DOHH2 (cell line): ENCODE data around the gene CAV1.
"Not testable (repeated sequence)": the region's sequence is repeated elsewhere in the genome, so short reads cannot be mapped to it uniquely, and the experiment has no call there.

Experiments
- H3F3A ChIP-seq: fragments of 200-600 bp; sonication (generic), shearing (Covaris generic); 2 replicates; pipeline ENCODE4 v1.6.0; 2016; ENCODE audit warnings: antibody characterized with exemption, mild to moderate bottlenecking; ENCODE audit not compliant: control insufficient read depth, insufficient read depth
- H3K27ac ChIP-seq: fragments of 200-600 bp; sonication (generic); 2 replicates; pipeline ENCODE4 v1.5.1; 2014; ENCODE audit warnings: low read depth, mild to moderate bottlenecking, low read length, moderate library complexity
- H3K27me3 ChIP-seq: fragments of 200-600 bp; sonication (generic); 2 replicates; pipeline ENCODE4 v1.6.1; 2014; ENCODE audit warnings: mild to moderate bottlenecking, low read length, mixed read lengths; ENCODE audit not compliant: control insufficient read depth
- H3K36me3 ChIP-seq: fragments of 200-600 bp; sonication (generic); 2 replicates; pipeline ENCODE4 v1.6.1; 2014; ENCODE audit warnings: mild to moderate bottlenecking, low read length, moderate library complexity, mixed read lengths; ENCODE audit not compliant: control insufficient read depth
- H3K4me1 ChIP-seq: fragments of 200-600 bp; sonication (generic); 2 replicates; pipeline ENCODE4 v1.6.1; 2014; ENCODE audit warnings: mild to moderate bottlenecking, low read length, mixed read lengths; ENCODE audit not compliant: control insufficient read depth
- H3K4me2 ChIP-seq: fragments of 200-600 bp; sonication (generic); 2 replicates; pipeline ENCODE4 v1.6.0; 2014; ENCODE audit warnings: mild to moderate bottlenecking, low read length, moderate library complexity
- H3K4me3 ChIP-seq: fragments of 200-600 bp; sonication (generic); 2 replicates; pipeline ENCODE4 v1.5.1; 2014; ENCODE audit warnings: mild to moderate bottlenecking, low read length, mixed read lengths
- H3K79me2 ChIP-seq: fragments of 200-600 bp; sonication (generic); 2 replicates; pipeline ENCODE4 v1.6.1; 2014; ENCODE audit warnings: mild to moderate bottlenecking, low read length, mixed read lengths; ENCODE audit not compliant: control insufficient read depth
- H3K9me2 ChIP-seq: fragments of 200-600 bp; sonication (generic); replicated peaks from 2 replicates; pipeline ENCODE4 v1.6.1; 2014; ENCODE audit warnings: mild to moderate bottlenecking, low read length, mixed read lengths; ENCODE audit not compliant: control insufficient read depth
- H3K9me3 ChIP-seq: fragments of 200-600 bp; sonication (generic); 2 replicates; pipeline ENCODE4 v1.6.1; 2014; ENCODE audit warnings: antibody characterized with exemption, low read length, mixed read lengths; ENCODE audit not compliant: control insufficient read depth, insufficient read depth
- H4K20me1 ChIP-seq: fragments of 200-600 bp; sonication (generic); 2 replicates; pipeline ENCODE4 v1.6.0; 2014; ENCODE audit warnings: low read depth, mild to moderate bottlenecking, antibody characterized with exemption, low read length, moderate library complexity; ENCODE audit not compliant: control insufficient read depth, insufficient read depth
- EZH2phosphoT487 ChIP-seq: fragments of 200-600 bp; sonication (generic); IDR thresholded peaks from 2 replicates; pipeline ENCODE4 v1.6.1; 2017; ENCODE audit warnings: borderline replicate concordance, mild to moderate bottlenecking, antibody characterized with exemption, low read length, moderate library complexity, mixed read lengths
- TF ChIP-seq, protein P1 (sequence below): fragments of 200-600 bp; sonication (generic); IDR thresholded peaks from one replicate; pipeline ENCODE4 v1.5.1; 2014; ENCODE audit warnings: antibody characterized with exemption, mild to moderate bottlenecking, low read depth, low read length; ENCODE audit not compliant: poor library complexity, severe bottlenecking

CAV1 gene

DNA sequence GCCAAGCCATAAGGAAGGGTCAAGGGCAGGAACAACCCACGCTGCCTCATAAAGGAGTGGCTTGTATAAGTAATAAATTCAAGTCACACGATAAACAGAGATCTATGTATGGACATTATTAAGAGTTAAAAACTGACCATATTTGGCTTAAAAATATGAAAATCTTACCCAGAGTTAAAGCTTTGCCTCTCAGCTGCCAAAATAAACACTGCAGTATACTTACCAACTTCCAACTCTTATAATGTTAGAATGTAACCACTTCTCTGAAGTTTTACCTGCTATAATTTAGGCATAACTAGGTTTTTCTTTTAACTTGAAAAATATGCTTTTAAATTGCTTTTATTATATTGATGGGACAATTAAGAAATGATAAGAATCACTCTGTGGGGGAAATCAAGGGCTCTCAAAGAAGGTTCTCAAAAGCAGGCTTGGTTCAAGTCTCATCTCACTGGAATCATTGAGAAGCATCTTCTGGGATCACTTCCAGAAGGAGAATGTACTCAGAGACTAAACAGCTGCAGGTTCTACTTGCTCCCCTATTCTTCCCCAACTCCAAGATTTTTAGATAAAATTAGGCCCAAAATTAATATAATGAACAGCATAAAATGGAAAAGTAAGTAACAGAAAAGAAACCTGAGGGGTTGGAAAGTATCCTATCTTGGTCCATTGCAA lies 41.4 kb upstream of the CAV1 start:
- Histone ChIP-seq H3K27ac (no peak overlapping the region), H3K4me2 (no peak overlapping the region), H3F3A (no peaks in the 10 kb centered on the region), H4K20me1 (no peaks in the 10 kb centered on the region), H3K9me2 (no peaks in the 10 kb centered on the region), H3K79me2 (no peaks in the 10 kb centered on the region), H3K4me1 (no peaks in the 10 kb centered on the region), H3K9me3 (no peaks in the 10 kb centered on the region), H3K27me3 (0 out of 2 replicates have a peak, but pooled peaks cover 7% of the 10 kb centered on the region), H3K36me3 (no peaks in the 10 kb centered on the region), H3K4me3 (no peak overlapping the region)
- TF ChIP-seq EZH2phosphoT487, result no peak
- TF ChIP-seq, protein P1, sequence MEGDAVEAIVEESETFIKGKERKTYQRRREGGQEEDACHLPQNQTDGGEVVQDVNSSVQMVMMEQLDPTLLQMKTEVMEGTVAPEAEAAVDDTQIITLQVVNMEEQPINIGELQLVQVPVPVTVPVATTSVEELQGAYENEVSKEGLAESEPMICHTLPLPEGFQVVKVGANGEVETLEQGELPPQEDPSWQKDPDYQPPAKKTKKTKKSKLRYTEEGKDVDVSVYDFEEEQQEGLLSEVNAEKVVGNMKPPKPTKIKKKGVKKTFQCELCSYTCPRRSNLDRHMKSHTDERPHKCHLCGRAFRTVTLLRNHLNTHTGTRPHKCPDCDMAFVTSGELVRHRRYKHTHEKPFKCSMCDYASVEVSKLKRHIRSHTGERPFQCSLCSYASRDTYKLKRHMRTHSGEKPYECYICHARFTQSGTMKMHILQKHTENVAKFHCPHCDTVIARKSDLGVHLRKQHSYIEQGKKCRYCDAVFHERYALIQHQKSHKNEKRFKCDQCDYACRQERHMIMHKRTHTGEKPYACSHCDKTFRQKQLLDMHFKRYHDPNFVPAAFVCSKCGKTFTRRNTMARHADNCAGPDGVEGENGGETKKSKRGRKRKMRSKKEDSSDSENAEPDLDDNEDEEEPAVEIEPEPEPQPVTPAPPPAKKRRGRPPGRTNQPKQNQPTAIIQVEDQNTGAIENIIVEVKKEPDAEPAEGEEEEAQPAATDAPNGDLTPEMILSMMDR, result no peak

DNA sequence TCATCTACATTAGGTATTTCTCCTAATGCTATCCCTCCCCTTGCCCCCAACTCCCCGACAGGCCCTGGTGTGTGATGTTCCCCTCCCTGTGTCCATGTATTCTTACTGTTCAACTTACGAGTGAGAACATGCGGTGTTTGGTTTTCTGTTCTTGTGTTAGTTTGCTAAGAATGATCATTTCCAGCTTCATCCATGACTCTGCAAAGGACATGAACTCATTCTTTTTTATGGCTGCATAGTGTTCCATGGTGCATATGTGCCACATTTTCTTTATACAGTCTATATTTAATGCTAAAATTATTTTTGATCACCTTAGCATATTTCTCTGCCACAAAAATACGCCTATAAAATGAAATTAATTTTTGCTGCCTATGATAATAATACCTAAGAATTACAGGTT lies 40.4 kb upstream of the CAV1 start:
- not testable (repeated sequence) for H4K20me1 ChIP-seq, H3K36me3 ChIP-seq, H3K4me2 ChIP-seq, H3K27me3 ChIP-seq, H3F3A ChIP-seq, H3K79me2 ChIP-seq, H3K4me3 ChIP-seq, H3K9me2 ChIP-seq, H3K4me1 ChIP-seq, H3K9me3 ChIP-seq, H3K27ac ChIP-seq

DNA sequence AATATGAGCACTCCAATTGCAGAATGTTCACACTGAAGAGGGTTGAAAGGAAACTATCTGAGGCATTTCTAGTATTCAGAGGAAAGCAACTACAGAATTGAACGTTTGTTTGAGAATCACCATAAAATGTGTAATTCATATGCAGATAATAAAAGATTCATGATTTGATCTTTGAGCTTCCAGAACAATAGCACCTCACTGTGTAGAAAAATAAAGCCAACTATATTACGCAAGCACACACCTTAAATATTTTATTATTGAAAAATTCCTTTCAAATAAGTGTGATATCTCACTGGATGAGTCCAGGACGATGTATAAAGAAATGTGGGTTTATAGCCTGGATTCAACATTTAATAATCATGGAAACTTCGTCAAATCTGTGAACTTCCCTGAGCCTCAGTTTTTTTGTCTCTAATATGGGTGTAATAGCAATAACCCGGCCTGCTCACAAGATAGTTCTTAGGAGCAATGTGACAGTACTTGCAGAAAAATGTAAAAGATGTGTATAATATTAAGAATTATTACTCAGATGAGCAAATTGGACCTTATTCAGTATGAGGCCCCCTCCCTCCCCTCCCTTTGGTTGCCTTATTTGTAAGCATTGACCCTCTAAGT lies 36.8 kb upstream of the CAV1 start:
- no peaks in the 10 kb centered on the region for H3K27me3 ChIP-seq
- no peak overlapping the region for H3K4me3 ChIP-seq
- H4K20me1 ChIP-seq, result no peaks in the 10 kb centered on the region
- no peak for TF ChIP-seq EZH2phosphoT487
- H3K4me2 ChIP-seq, result no peak overlapping the region
- H3F3A ChIP-seq, result no peaks in the 10 kb centered on the region
- H3K79me2 ChIP-seq, result no peaks in the 10 kb centered on the region
- H3K27ac ChIP-seq, result no peak overlapping the region
- H3K36me3 ChIP-seq, result no peaks in the 10 kb centered on the region
- H3K9me2 ChIP-seq, result no peaks in the 10 kb centered on the region
- H3K9me3 ChIP-seq, result no peaks in the 10 kb centered on the region
- H3K4me1 ChIP-seq, result no peaks in the 10 kb centered on the region

DNA sequence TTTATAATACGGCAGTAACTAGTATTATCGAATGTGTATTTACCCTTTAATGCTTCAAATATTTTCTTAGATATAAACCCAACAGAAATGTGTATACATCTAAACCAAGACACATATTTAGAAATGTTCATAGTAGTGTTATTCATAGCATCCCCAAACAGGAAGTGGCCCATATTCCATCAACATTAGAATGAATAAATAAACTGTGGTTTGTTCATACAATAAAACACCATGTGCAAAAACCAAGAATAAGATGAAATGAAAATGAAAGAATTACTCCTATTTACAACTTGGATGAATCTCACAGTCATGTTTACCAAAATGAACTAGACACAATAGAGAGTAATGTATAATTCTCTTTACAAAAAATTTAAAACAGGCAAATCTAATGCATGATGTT lies 34.5 kb upstream of the CAV1 start:
- Histone ChIP-seq H3K27me3 (no peaks in the 10 kb centered on the region), H3K4me1 (no peaks in the 10 kb centered on the region), H3K4me3 (no peak overlapping the region), H3K27ac (no peak overlapping the region), H4K20me1 (no peaks in the 10 kb centered on the region), H3K79me2 (no peaks in the 10 kb centered on the region), H3K9me2 (no peaks in the 10 kb centered on the region), H3K36me3 (no peaks in the 10 kb centered on the region), H3K4me2 (no peak overlapping the region), H3K9me3 (no peaks in the 10 kb centered on the region), H3F3A (no peaks in the 10 kb centered on the region)
- TF ChIP-seq EZH2phosphoT487, result no peak
- TF ChIP-seq, protein P1, result no peak
